Muscle layer of colon (tissue), 2 donors: ENCODE data around the gene CLEC4G.
A peak's percentile ranks its signal among the peaks of the same experiment; 100 is the strongest.

ENCODE experiments used
- H3K27ac ChIP-seq: one replicate; pipeline ENCODE4 v1.7.0; 2013; ENCODE audit warnings: low read depth, mild to moderate bottlenecking, low read length, moderate library complexity
- H3K27me3 ChIP-seq, 2 donors: one replicate each; pipeline ENCODE4 v1.7.0; 2013; ENCODE audit warnings: low read length in 2 of 2, mild to moderate bottlenecking in 2 of 2; ENCODE audit not compliant: insufficient read depth in 2 of 2, control insufficient read depth in 1 of 2
- H3K36me3 ChIP-seq: one replicate; pipeline ENCODE4 v1.7.0; 2013; ENCODE audit warnings: mild to moderate bottlenecking, low read length; ENCODE audit not compliant: insufficient read depth
- H3K4me1 ChIP-seq: one replicate; pipeline ENCODE4 v1.7.0; 2013; ENCODE audit warnings: mild to moderate bottlenecking, low read length; ENCODE audit not compliant: insufficient read depth
- H3K4me3 ChIP-seq, 2 donors: one replicate each; pipeline ENCODE4 v1.7.0; 2013; ENCODE audit warnings: low read length in 2 of 2, low read depth in 1 of 2, mild to moderate bottlenecking in 1 of 2, moderate library complexity in 1 of 2
- H3K9ac ChIP-seq: one replicate; pipeline ENCODE4 v1.7.0; 2013; ENCODE audit warnings: low read length
- H3K9me3 ChIP-seq: one replicate; pipeline ENCODE4 v1.7.0; 2013; ENCODE audit warnings: mild to moderate bottlenecking, low read length
- donor health status: abdominal sarcoma.
- donor health status: Adenocarcinoma of cecum.

The CLEC4G gene

DNA sequence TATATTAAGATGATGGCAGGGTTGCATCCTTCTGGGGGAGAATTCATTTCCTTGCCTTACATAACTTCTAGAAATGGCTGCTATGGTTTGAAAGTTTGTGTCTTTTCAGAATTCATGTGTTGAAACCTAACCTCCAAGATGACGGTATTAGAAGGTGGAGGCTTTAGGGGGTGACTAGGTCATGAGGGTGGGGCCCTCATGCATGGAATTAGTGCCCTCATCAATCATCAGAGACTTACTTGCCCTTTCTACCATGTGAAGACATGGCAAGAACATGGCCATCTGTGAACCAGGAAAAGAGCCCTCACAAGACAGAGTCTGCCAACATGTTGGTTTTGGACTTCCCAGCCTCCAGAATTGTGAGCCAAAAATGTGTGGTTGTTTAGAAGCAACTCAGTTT is 15.1 kb downstream of the CLEC4G start:
- Histone ChIP-seq H3K4me1 (no peaks in the 10 kb centered on the region), H3K4me3 (no peak overlapping the region), H3K27me3 (no peaks in the 10 kb centered on the region), H3K9ac (no peak overlapping the region), H3K36me3 (no peaks in the 10 kb centered on the region), H3K27ac (no peak overlapping the region), H3K9me3 (no peaks in the 10 kb centered on the region)

DNA sequence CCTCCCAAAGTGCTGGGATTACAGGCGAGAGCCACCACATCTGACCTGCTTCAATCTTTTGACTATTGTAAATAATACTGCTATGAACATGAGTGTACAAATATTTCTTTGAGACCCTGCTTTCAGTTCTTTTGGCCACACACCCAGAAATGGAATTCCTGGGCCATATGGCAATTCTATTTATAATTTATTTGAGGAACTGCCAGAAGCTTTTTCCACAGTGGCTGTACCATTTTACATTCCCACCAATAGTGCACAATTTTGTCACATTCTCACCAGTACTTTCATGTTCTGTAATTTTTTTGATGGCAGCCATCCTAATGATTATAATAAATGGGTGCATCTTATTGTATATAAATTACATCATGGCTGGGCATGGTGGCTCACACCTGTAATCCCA is 16.2 kb downstream of the CLEC4G start:
- H3K9ac ChIP-seq: no peak overlapping the region
- H3K4me1 ChIP-seq: no peaks in the 10 kb centered on the region
- no peaks in the 10 kb centered on the region for H3K36me3 ChIP-seq
- H3K9me3 ChIP-seq: no peaks in the 10 kb centered on the region
- no peak overlapping the region for H3K4me3 ChIP-seq
- H3K27ac ChIP-seq: no peak overlapping the region
- no peaks in the 10 kb centered on the region for H3K27me3 ChIP-seq

DNA sequence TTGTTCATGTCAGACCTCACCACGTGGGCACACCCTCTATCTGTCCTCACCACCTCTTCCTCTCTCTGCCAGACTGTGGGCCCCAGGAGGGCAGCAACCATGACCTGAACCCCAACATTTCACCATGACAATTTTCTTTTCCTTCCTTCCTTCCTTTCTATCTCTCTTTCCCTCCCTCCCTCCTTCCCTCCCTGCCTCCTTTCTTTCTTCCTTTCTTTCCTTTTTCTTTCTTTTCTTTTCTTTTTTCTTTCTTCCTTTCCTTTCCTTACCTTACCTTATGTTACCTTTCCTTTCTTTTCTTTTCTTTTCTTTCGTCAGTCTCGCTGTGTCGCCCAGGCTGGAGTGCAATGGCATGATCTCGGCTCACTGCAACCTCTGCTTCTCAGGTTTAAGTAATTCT is 21.3 kb downstream of the CLEC4G start:
- H3K4me3 ChIP-seq: no peak overlapping the region
- no peaks in the 10 kb centered on the region for H3K4me1 ChIP-seq
- no peak overlapping the region for H3K9ac ChIP-seq
- H3K36me3 ChIP-seq: no peaks in the 10 kb centered on the region
- no peaks in the 10 kb centered on the region for H3K27me3 ChIP-seq
- H3K9me3 ChIP-seq: no peaks in the 10 kb centered on the region
- no peak overlapping the region for H3K27ac ChIP-seq

DNA sequence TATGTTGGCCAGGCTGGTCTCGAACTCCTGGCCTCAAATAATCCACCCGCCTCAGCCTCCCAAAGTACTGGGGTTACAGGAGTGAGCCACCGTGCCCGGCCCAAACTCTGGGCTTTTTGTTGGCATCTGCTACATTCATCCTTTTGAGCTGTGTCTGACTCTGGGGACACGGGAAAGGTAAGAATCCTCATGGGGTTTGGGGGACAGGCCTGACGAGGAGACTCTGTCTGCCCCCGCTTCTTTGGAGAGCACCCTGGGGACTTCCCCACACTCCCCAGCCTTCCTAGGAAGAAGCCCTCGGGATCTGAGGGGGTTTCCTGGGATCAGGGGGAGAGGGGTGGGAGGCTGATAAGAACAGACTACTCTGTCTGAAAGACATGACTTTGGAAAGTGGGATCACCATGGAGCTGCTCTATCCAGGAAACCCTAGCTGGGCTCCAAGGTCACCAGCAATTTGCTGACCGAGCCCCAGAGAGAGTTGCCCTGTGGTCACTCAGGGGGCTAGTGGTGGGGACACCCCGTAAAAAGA is 21.9 kb downstream of the CLEC4G start:
- Histone ChIP-seq H3K36me3 (no peaks in the 10 kb centered on the region), H3K9ac (no peak overlapping the region), H3K4me1 (no peaks in the 10 kb centered on the region), H3K9me3 (no peaks in the 10 kb centered on the region), H3K27me3 (no peaks in the 10 kb centered on the region), H3K27ac (no peak overlapping the region), H3K4me3 (no peak overlapping the region)

DNA sequence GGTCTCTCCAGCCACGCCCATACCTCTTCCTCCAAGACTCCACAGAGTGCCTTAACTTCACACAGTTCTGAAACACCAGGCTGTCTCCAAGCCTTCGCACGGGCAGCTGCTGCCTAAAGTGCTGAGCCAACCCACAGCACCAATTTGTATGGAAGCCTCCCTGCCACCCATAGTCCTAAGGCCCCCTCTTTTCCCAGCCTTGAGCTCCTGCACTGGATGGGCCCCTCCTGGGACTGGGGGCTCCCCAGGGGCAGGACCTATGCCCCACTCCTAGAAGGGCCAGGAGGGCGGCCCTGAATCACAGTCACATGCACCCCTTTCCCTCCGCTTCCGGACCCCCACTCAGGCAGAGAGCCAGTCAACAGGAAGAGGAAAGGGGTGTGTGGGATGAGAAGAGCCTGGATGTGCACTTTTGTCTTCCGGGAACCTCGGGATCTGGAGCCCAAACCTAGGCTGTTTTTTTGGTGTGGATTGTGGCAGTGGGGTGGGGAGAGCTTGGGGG is 24.9 kb downstream of the CLEC4G start:
- Histone ChIP-seq H3K27me3 (no peaks in the 10 kb centered on the region), H3K4me3 (no peak overlapping the region), H3K27ac (peak overlapping the region; percentile 3), H3K9me3 (no peaks in the 10 kb centered on the region), H3K4me1 (no peaks in the 10 kb centered on the region), H3K36me3 (no peaks in the 10 kb centered on the region), H3K9ac (no peak overlapping the region)

DNA sequence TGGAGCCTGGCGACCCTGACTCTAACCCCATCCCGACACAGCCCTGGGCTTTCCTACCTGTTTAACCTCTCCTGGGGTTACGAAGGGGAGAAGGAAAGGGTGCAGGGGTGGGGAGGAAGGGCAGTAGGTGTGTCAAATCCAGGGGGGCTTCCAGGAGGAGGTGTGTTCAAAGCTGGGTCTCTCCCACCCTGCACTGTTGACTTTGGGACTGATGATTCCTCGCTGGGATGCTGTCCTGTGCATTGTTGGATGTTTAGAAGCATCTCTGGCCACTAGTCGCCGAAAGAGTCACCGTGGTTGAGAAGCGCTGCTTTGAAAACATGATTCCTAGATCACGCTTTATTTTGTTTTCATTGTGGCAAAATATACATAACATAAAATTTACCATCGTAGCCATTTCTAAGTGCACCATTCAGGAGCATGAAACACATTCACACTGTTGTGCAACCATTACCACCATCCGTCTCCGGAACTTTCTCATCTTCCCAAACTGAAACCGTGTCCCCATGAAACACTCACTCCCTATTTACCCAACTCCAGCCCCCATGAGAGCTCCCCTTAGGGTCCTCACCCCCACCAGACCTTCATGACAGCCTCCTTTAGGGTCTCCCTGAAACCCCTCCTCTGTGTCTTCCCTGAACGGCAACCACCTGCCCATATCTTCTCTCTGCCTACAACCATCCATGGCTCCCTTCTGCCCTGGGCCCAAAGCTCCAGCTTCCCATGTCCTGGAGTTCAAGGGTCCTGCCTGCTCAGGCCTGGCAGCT is 25.5 kb downstream of the CLEC4G start:
- Histone ChIP-seq H3K36me3 (no peaks in the 10 kb centered on the region), H3K27ac (peak overlapping the region; percentile 52), H3K27me3 (peaks cover 0 to 1% of the 10 kb centered on the region in 2 donors), H3K9me3 (no peaks in the 10 kb centered on the region), H3K4me3 (no peak overlapping the region), H3K4me1 (no peaks in the 10 kb centered on the region), H3K9ac (no peak overlapping the region)

DNA sequence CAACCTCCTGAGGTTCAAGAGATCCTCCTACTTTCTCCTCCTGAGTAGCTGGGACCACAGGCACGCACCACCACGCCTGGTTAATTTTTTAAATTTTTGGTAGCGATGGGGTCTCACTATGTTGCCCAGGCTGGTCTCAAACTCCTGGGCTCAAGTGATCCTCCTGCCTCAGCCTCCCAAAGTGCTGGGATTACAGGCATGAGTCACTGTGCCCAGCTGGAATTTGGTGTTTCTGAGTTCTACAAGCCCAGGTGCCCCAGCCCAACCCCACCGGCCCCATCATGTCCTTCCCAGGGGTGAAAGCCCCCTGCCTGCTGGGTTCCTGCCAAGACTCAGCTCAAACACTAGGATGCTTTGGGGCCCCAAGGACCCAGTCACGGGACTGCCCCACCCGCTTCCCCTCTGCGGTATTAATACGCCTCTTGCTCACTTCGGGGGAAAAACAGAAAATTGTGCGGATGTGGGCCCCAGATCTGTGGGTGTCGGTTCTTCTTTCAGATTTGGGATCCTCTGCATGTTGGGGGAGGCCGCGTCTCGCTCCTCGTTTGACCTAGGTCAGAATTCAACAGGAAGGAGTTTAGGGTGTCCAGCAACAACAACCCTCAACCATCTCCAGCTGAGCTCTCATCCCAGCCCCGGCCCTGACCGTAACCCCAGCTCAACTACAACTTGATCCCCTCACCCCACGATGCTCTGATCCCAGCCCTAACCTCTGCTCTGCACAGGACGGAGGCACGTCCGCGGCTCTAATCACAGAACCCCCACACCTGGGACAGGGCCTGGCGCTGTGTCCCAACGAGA is 26.3 kb downstream of the CLEC4G start:
- no peaks in the 10 kb centered on the region for H3K4me1 ChIP-seq
- peak overlapping the region; percentile 52 for H3K27ac ChIP-seq
- no peaks in the 10 kb centered on the region for H3K9me3 ChIP-seq
- H3K36me3 ChIP-seq: no peaks in the 10 kb centered on the region
- peaks cover 0 to 7% of the 10 kb centered on the region in 2 donors for H3K27me3 ChIP-seq
- no peak overlapping the region for H3K4me3 ChIP-seq
- H3K9ac ChIP-seq: no peak overlapping the region

DNA sequence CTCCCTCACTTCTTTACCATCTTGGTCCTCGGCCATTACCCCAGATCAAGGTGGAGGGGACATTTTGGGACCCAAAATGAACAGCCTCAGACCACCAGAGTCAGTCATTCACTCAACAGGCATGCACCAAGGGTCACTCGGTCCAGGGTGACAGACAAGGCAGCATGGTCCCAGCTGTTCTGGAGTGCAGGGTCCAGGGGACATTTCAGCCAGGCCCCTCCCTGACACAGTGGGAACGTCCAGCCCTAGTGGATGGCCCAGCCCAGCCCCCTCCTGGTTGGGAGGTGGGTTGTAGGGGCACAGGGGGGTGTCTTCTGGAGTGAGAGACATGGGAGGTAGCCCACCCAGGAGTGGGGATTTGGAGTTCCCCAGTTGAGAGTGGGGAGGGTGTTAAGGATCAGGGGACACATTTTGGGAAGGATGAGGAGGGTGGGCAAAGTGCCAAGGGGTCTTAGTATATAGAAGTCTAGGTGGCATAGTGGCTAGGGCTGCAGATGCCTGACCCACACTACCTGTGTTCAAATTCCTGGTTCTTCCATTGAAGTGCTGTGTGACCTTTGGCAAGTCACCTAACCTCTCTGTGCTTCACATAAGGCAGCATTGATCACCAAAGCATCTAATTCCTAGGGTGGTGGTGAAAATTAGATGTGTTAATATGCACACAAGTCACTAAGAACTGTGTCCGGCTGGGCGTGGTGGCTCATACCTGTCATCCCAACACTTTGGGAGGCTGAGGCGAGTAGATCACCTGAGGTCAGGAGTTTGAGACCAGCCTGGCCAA is 27.4 kb downstream of the CLEC4G start:
- Histone ChIP-seq H3K9me3 (no peaks in the 10 kb centered on the region), H3K36me3 (no peaks in the 10 kb centered on the region), H3K9ac (no peak overlapping the region), H3K4me3 (no peak overlapping the region), H3K27ac (no peak overlapping the region), H3K27me3 (peaks cover 0 to 15% of the 10 kb centered on the region in 2 donors), H3K4me1 (no peaks in the 10 kb centered on the region)

DNA sequence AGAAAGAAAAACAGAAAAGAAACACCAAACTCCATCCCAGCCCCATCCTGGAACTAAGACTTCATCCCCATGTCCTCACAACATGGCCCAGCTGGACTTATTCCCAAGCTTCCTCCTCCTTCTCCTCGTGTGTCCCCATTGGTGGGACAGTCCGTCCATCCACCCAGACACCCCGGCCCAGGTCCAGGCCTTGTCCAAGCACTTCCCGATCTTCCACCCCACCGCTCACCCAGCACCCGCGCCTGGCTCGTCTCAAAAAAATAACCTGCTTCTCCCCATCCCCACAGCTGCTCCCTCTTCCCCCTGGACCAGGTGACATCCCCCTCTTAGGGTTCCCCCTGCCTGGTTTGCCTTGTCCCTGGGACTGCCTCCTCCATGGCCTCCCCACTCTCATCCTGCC is 28.6 kb downstream of the CLEC4G start:
- no peaks in the 10 kb centered on the region for H3K4me1 ChIP-seq

DNA sequence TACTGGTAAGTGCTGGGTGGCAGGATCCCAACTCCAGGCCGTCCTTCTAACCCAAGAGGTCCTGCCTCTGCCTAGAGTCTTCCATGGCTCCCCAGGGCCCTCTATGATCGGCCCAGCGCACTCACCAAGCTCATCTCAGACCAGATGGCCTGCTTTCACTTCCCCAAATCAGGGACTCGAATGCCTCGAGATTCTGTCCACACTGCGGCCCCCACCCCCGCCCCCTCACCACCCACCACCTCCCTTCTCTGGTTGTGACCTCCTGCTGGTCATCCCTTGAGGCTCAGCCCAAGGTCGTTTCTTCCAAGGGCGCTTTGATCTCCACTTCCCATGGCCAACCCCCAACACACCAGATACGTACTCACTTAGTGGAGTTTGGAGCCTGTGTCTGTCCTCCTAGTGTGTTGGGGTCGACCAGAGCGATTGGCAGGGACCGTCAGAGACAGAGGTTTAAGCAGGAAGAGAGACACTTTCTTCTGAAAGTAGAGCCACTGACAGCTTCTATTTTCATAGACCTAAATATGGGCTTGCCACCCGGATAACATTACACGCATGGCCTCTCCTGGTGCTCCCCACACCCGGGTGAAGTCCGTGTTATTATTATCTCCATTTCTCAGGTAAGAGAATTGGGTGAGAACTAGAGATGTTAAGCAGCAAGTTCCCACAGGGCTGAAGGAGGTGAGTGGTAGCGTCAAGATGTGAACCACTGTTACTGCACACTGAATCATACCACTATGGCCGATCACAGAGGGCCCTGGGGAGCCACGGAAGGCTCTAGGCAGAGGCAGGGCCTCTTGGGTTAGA is 30.1 kb downstream of the CLEC4G start, which contains the start of gene FCER2:
FCER2 (minus strand) TSS at position 478 of the 804 bp plus-strand sequence. CDS start 2,371 bp downstream, outside the sequence.
- Histone ChIP-seq H3K27me3 (peaks cover 0 to 32% of the 10 kb centered on the region in 2 donors), H3K27ac (no peak within 1 kb of the TSS), H3K4me3 (no peak within 1 kb of the TSS), H3K36me3 (no peaks in the 10 kb centered on the region), H3K9me3 (no peaks in the 10 kb centered on the region), H3K9ac (no peak within 1 kb of the TSS), H3K4me1 (no peaks in the 10 kb centered on the region)

More for the DNA sequence above, 28.6 kb downstream of the CLEC4G start:
- Histone ChIP-seq H3K4me3 (no peak overlapping the region), H3K36me3 (no peaks in the 10 kb centered on the region), H3K9me3 (no peaks in the 10 kb centered on the region), H3K27me3 (peaks cover 0 to 24% of the 10 kb centered on the region in 2 donors), H3K9ac (no peak overlapping the region), H3K27ac (no peak overlapping the region)
